ENCODE data around the gene CXXC5. TPM values are rescaled to one million over a fixed set of nuclear protein-coding genes. Genes with fewer than 3 reads are reported as not detected.

CXXC5 gene
- total RNA-seq, 1 experiment from 2014 or later: 85.0 TPM

DNA sequence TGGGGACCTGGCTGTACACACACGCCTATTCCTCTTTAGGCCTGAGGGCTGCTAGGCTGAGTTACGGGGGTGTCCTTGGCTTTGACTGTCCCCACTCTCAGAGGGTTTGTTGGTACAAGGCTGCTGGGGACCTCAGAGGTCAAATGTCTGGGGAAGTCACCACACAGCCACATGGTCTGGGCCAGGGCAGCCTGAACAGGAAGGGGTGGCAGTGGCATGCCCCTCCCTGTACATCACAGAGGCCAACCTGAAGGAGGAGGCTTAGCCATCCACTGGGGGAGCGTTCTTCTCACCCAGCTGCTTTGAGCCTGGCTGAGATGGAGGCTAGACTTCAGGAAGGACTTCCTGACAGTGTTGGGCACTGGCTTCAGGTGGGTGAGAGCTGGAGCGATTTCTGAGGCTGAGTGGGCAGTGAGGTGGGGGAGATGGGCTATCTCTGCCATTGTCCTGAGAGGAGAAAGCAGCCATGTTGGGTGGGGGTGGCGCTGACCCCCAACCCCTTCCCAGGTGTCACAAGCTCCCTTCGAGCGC lies 36.3 kb downstream of the CXXC5 start:
- ChIA-PET CTCF (interaction anchor here (2.4 kb wide), 1 partner anchor 50 kb away, joined by 7 read pairs; no protein-coding TSS in a partner anchor), POLR2A (no interaction called here)
- Histone ChIP-seq H3K36me3 (ENCODE audit: control insufficient read depth, insufficient read depth, low read length) (no peaks in the 10 kb centered on the region; the same call in 1 of the 2 replicates), H3K27ac (ENCODE audit: low read length) (peak overlapping the region; percentile 26), H3K4me1 (ENCODE audit: control insufficient read depth, insufficient read depth, low read length) (peaks cover 61% of the 10 kb centered on the region), H3K9me3 (ENCODE audit: control insufficient read depth, insufficient read depth, low read depth, low read length) (no peaks in the 10 kb centered on the region), H3K27me3 (ENCODE audit: control insufficient read depth, insufficient read depth, low read length) (no peaks in the 10 kb centered on the region), H3K4me3 (ENCODE audit: low read depth in 2 of 2, low read length in 2 of 2) (no peak overlapping the region)
- in situ Hi-C loops (cut with HindIII; ENCODE audit: low pct_unique_long_range_greater_than_20kb, low sequenced_read_pairs) (no loop called here), intact Hi-C loops (cut with micrococcal nuclease; ENCODE audit: unreplicated experiment) (no loop called here)
- TF ChIP-seq TCF7L2 (IDR thresholded peaks at IDR 0.05; ENCODE audit: low read depth, low read length): no peak
- TF ChIP-seq SIN3A (IDR thresholded peaks at IDR 0.05; ENCODE audit: borderline replicate concordance, insufficient read depth, low read depth, low read length): no peak
- TF ChIP-seq, protein P1, sequence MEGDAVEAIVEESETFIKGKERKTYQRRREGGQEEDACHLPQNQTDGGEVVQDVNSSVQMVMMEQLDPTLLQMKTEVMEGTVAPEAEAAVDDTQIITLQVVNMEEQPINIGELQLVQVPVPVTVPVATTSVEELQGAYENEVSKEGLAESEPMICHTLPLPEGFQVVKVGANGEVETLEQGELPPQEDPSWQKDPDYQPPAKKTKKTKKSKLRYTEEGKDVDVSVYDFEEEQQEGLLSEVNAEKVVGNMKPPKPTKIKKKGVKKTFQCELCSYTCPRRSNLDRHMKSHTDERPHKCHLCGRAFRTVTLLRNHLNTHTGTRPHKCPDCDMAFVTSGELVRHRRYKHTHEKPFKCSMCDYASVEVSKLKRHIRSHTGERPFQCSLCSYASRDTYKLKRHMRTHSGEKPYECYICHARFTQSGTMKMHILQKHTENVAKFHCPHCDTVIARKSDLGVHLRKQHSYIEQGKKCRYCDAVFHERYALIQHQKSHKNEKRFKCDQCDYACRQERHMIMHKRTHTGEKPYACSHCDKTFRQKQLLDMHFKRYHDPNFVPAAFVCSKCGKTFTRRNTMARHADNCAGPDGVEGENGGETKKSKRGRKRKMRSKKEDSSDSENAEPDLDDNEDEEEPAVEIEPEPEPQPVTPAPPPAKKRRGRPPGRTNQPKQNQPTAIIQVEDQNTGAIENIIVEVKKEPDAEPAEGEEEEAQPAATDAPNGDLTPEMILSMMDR (IDR thresholded peaks at IDR 0.05): no peak
- no peak for TF ChIP-seq POLR2AphosphoS5 (IDR thresholded peaks at IDR 0.05; ENCODE audit: low read depth, low read length)
- no peak for TF ChIP-seq REST (IDR thresholded peaks at IDR 0.05; ENCODE audit: insufficient read depth in 1 of 2, low read depth in 2 of 2, low read length in 1 of 2)
- ATAC-seq: no peak
- no peak for DNase-seq (ENCODE audit: low read depth, low spot score)
- BruUV-seq (replicated peaks): no TSS peak

GRCh38 chr5:139684881-139685749 lies 37.0 kb downstream of the CXXC5 start:
- Histone ChIP-seq H3K36me3 (ENCODE audit: control insufficient read depth, insufficient read depth, low read length) (no peaks in the 10 kb centered on the region; the same call in 1 of the 2 replicates), H3K4me3 (ENCODE audit: low read depth in 2 of 2, low read length in 2 of 2) (no peak overlapping the region), H3K27me3 (ENCODE audit: control insufficient read depth, insufficient read depth, low read length) (no peaks in the 10 kb centered on the region), H3K27ac (ENCODE audit: low read length) (peak overlapping the region; percentile 26), H3K9me3 (ENCODE audit: control insufficient read depth, insufficient read depth, low read depth, low read length) (no peaks in the 10 kb centered on the region), H3K4me1 (ENCODE audit: control insufficient read depth, insufficient read depth, low read length) (peaks cover 67% of the 10 kb centered on the region)
- no peak for TF ChIP-seq REST (IDR thresholded peaks at IDR 0.05; ENCODE audit: insufficient read depth in 1 of 2, low read depth in 2 of 2, low read length in 1 of 2)
- TF ChIP-seq TCF7L2 (IDR thresholded peaks at IDR 0.05; ENCODE audit: low read depth, low read length): peak; percentile 73
- ATAC-seq: peak; percentile 47
- DNase-seq (ENCODE audit: low read depth, low spot score): no peak
- ChIA-PET POLR2A (interaction anchor here (0.7 kb wide), 1 partner anchor 78 kb away, joined by 9 read pairs; no protein-coding TSS in a partner anchor), CTCF (interaction anchor here (0.5 to 2.4 kb wide), 4 partner anchors 26 to 91 kb away, joined by 3 to 7 read pairs (median 4); partner anchors contain the start of gene CXXC5)
- no TSS peak for BruUV-seq (replicated peaks)
- intact Hi-C loops (cut with micrococcal nuclease; ENCODE audit: unreplicated experiment) (no loop called here), in situ Hi-C loops (cut with HindIII; ENCODE audit: low pct_unique_long_range_greater_than_20kb, low sequenced_read_pairs) (no loop called here)

All from Panc1 (cell line).